NB4 (cell line): ENCODE measurements around the gene KRTAP5-2.

Experiments
- CTCF ChIP-seq: IDR thresholded peaks from one replicate; pipeline ENCODE4 v1.5.1; 2012; ENCODE audit warnings: low read depth, low read length
- MAX ChIP-seq: IDR thresholded peaks from 2 replicates; pipeline ENCODE4 v1.6.1; 2011; ENCODE audit warnings: low read depth, low read length
- MYC ChIP-seq: IDR thresholded peaks from 2 replicates; pipeline ENCODE4 v1.6.1; 2011; ENCODE audit warnings: low read depth, low read length
- POLR2A ChIP-seq: IDR thresholded peaks from 2 replicates; pipeline ENCODE4 v1.6.1; 2011; ENCODE audit warnings: mild to moderate bottlenecking; ENCODE audit not compliant: insufficient read length; ENCODE audit errors: extremely low read depth

GRCh38 chr11:1549338-1550330 is 48.5 kb downstream of the KRTAP5-2 start:
- TF ChIP-seq POLR2A (no peak), CTCF (peak; percentile 19), MAX (no peak), MYC (no peak)
